HG02759 (cell line): Measurements from ENCODE around the gene ENOX1.
A peak's percentile ranks its signal among the peaks of the same experiment; 100 is the strongest.

Source experiments
- ATAC-seq: cut with Tn5 transposase; IDR thresholded peaks from one replicate; pipeline ENCODE4 v1.9.1; 2021; ENCODE audit warnings: mild to moderate bottlenecking, moderate library complexity; ENCODE audit not compliant: unreplicated experiment

ENOX1 gene

GRCh38 chr13:43785650-43786471 lies 911 bp downstream of the ENOX1 start:
- ATAC-seq, result peak; percentile 39

DNA sequence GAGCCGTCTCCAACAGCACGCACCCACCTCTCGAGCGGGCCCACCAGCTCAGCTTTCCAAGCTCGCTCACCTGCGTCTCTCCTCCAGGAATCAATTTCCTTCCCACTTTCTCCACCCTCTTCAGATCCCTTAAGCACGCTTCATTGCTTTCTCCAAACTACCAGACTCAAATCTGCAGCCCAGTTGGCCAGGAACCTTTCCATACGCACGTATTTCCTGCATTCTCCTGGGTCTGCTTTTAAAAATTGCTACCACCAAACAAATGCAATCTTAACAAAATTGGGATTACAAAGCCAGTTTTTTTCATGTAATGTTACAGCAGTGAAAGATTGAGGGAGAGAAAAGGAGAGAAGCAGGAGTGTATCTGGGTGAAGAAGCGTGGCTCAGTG lies 1.5 kb downstream of the ENOX1 start:
- no peak for ATAC-seq

DNA sequence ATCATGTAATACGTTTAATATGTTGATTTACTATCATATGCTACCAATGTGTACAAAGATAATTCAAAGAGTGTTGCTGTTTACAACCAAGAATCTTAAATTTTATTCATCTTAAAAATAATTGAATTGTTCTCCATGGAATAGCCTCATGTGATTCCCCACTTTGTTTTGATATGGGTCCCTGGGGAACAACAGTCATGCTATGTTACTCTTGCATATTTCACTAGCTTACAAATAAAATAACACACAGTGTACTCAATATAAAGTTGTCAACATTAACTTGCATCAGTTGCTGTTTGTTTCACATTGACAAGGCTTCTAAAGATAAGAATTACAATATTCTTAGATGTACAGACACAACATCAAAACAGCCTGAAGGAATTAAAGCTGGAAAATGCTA lies 2.3 kb downstream of the ENOX1 start:
- ATAC-seq, result no peak

DNA sequence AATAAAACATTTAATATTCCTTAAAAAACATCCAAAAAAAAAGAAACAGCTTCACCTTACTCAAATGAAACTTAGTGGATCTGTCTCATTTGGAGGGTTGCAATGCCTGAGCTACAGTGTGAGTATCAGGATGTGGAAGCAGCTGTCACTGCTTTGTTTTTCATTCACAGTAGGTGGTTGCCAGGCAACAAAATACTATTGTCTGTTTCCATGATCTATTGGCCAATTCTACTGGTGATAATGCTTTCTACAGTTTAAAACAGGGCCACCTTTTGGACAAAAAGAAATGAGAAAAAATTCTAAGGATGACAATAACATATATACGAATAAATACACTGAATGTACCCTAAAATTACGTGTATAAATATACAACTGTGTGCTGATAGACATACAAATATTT lies 3.0 kb downstream of the ENOX1 start:
- no peak for ATAC-seq

- ATAC-seq, result no peak
Observed at GRCh38 chr13:43782686-43783085, 4.1 kb downstream of the ENOX1 start.

- ATAC-seq, result no peak
Observed at GRCh38 chr13:43780666-43781065, 6.1 kb downstream of the ENOX1 start.

- ATAC-seq, result no peak
Observed at GRCh38 chr13:43776501-43777079, 10.2 kb downstream of the ENOX1 start.

- ATAC-seq, result no peak
Observed at GRCh38 chr13:43776006-43776405, 10.8 kb downstream of the ENOX1 start.

DNA sequence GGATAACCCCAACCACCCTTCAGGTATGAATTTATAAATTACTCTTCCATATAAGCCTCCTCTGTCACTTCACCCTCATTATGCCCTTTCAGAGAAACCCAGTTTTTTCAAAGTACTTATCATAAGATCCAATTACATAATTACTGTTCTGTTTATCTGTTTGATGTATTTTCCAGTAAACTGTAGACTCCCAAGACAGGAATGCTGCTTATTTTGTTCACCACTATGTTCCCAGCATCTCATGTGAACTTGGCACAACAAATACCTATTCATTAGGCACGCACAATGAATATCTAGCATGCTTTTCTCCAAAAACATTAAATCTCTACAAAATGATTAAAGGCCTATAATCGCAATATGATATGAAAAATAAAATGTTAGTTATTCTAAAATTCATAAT lies 13.2 kb downstream of the ENOX1 start:
- ATAC-seq, result no peak

GRCh38 chr13:43770871-43771270 lies 15.9 kb downstream of the ENOX1 start:
- ATAC-seq, result no peak

GRCh38 chr13:43769529-43769928 lies 17.2 kb downstream of the ENOX1 start:
- ATAC-seq, result no peak

DNA sequence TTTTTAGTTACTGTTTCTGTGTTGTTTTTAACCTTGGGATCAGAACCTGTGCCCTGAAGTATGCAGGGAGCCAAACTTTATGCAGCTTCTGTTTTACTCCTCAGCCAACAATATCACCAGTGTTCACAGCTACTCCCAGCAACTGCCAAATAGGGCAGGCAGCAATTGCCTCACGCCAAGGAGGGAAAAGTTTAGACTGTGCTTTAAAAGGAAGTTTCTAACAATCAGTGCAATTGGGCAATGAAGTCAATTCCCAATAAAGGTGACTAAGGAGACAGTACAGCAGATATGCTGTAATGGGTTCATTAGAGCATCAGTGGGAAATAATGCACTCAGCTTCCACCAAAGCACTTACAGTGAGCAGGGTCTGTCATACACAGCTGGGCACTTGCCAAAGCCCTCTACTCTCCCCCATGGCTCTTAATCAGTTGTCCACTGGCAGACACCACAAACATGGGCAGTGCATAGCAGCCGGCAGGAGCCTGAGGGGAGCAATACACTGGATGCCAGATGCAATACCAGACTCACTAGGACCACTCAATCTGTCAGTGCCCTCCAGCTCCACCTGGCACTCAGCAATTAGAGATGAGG lies 19.3 kb downstream of the ENOX1 start:
- ATAC-seq, result no peak

- no peak for ATAC-seq
Observed at GRCh38 chr13:43766725-43767124, 20.0 kb downstream of the ENOX1 start.

DNA sequence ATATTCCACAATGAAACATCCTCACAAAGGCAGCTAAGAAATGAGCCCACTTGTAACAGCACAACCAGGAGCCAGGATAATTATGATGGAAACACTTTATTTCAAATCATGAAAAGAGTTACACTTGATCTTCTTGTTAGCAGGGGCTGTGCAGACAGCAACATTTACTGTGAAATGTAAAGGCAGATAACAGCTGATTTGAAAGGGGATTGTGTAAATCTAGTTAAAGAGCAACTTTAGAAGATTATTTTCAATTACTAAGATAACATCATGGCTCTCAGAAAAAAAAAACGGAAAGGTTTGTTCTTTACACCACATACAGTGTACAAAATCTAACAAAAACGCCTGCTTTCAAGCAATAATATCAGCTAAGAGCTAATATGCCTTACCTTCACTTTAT lies 22.4 kb downstream of the ENOX1 start:
- ATAC-seq, result no peak

DNA sequence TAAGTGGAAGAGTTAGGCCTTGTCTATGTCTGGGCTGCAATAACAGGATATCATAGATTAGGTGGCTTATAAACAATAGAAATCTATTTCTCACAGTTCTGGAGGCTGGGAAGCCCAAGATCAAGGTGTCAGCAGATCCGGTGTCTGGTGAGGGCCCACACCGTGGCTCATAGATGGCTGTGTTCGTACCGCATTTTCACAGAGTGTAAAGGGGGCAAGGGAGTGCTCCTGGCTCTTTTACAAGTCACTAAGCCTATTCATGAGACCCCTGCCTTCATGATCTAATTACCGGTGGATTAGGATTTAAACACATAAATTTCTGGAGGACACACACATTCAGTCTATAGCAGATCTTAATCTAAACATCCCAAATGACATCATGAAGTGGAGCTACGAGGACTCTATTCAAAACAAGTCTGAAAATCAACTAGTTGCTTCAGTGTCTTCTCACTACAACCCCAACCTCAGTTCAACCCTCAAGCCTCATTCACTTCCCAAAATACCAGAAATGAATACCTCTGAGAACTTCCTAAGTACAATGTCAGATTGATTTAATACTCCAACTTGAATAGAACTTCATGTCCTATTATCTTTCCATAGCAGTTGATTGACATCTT lies 23.5 kb downstream of the ENOX1 start:
- no peak for ATAC-seq

GRCh38 chr13:43761616-43762315 lies 25.0 kb downstream of the ENOX1 start:
- no peak for ATAC-seq

DNA sequence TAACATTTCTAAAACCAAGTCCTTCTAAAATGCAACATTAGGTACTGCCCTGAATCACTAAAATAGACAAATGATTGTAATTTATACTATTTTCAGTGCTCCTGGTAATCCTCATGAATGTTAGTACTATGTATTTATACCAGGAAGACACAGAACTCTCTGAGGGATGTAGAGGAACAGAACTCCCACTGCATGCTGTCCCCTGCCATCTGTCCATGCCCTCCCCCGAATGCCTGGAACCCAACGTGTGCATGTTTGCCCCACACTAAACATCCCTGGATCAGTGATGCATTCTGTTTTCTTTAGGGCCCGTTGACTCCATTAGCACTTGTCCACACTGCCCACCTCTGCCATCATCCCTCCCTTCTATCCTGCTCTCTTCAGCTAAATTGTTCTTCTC lies 26.5 kb downstream of the ENOX1 start:
- no peak for ATAC-seq

DNA sequence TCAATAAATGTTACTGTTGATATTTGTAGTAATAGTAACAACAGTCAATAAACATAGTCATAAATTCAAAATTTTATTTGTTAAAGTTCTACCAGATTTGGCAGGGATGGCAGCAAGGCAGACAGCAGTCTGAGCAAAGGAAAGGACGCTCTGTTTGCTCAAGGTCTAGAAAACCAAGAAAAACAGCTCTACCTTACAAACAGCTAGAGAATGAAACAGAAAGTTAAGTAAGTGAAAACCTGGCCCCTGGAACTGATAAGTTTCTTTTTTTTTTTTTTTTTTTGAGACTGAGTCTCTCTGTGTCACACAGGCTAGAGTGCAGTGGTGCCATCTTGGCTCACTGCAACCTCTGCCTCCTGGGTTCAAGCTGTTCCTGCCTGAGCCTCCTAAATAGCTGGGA lies 27.9 kb downstream of the ENOX1 start:
- no peak for ATAC-seq

DNA sequence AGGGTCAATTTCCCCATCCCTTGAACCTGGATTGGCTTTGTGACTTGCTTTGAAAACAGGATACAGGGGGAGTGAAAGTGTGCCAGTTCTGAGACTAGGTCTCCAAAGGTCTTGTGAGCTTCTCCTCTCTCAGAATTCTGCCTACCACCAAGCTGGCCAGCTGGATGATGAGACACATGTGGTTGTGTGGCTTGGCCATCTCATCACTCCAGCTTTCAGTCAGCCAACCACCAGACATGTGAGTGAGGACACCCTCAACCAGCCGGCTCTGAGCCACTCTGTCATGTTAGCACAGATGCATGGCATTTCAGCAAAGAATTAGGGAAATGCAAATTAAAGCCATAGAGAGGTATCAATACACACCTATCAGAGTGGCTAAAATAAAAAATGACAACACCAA lies 29.5 kb downstream of the ENOX1 start:
- no peak for ATAC-seq

- ATAC-seq, result no peak
Observed at GRCh38 chr13:43755844-43756243, 30.9 kb downstream of the ENOX1 start.

- ATAC-seq, result no peak
Observed at GRCh38 chr13:43751624-43752023, 35.1 kb downstream of the ENOX1 start.
